ENCODE results near the gene CARD9.

CARD9 gene

GRCh38 chr9:136379003-136379287 lies 5.5 kb upstream of the CARD9 start:
- DNase-seq = no peak

GRCh38 chr9:136378170-136379002 lies 4.9 kb upstream of the CARD9 start:
- no peak for DNase-seq

GRCh38 chr9:136377341-136378169 lies 4.1 kb upstream of the CARD9 start:
- no peak for DNase-seq

GRCh38 chr9:136376457-136376856 lies 3.0 kb upstream of the CARD9 start:
- no peak for DNase-seq

- DNase-seq = no peak
Measured at GRCh38 chr9:136375096-136375495, 1.6 kb upstream of the CARD9 start.

GRCh38 chr9:136374183-136374575 lies 710 bp upstream of the CARD9 start:
- no peak for DNase-seq

- peak; percentile 49 for DNase-seq
Measured at GRCh38 chr9:136372561-136373299, 739 bp downstream of the CARD9 start.

GRCh38 chr9:136372006-136372405 lies 1.5 kb downstream of the CARD9 start:
- no peak for DNase-seq

- no peak for DNase-seq
Measured at GRCh38 chr9:136371533-136371880, 2.0 kb downstream of the CARD9 start.

GRCh38 chr9:136370687-136371532 lies 2.6 kb downstream of the CARD9 start:
- DNase-seq = no peak

- DNase-seq = no peak
Measured at GRCh38 chr9:136370037-136370436, 3.4 kb downstream of the CARD9 start.

- no peak for DNase-seq
Measured at GRCh38 chr9:136368190-136368589, 5.3 kb downstream of the CARD9 start.

GRCh38 chr9:136367296-136368145 lies 5.9 kb downstream of the CARD9 start:
- no peak for DNase-seq

GRCh38 chr9:136366826-136367225 lies 6.6 kb downstream of the CARD9 start:
- no peak for DNase-seq

GRCh38 chr9:136365775-136366222 lies 7.7 kb downstream of the CARD9 start:
- no peak for DNase-seq

- DNase-seq = peak; percentile 81
Measured at GRCh38 chr9:136364942-136365774, 8.3 kb downstream of the CARD9 start.

- no peak for DNase-seq
Measured at GRCh38 chr9:136363949-136364748, 9.3 kb downstream of the CARD9 start.

GRCh38 chr9:136363106-136363948 lies 10.1 kb downstream of the CARD9 start, which contains the start of gene DNLZ:
TSS of gene DNLZ (minus strand) at chr9:136363744. CDS start at chr9:136363714, 30 bp downstream.
- peak; percentile 67 for DNase-seq

GRCh38 chr9:136362450-136362784 lies 11.1 kb downstream of the CARD9 start:
- DNase-seq = no peak

Data from DMS 273 treated with DMSO at 0.1 percent for 48 hours (cell line).